ENCODE measurements around the gene RNF103.

RNF103 gene

DNA sequence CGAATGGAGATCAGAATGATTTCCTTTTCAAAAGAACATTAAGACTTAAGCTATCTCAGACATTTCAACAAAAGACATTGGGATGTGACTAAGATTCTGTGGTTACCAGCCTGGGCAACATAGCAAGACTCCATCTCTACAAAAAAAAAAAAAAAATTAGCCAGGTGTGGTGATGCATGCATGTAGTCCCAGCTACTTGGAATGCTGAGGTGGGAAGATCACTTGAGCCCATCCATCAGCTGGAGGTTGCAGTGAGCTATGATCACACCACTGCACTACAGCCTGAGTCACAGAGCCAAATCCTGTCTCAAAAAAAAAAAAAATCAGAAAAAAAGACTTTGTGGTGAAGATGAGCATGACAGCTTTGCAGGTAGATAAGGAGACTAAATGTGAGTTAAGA, 12.8 kb downstream of the RNF103 start:
- TF ChIP-seq, protein P1, sequence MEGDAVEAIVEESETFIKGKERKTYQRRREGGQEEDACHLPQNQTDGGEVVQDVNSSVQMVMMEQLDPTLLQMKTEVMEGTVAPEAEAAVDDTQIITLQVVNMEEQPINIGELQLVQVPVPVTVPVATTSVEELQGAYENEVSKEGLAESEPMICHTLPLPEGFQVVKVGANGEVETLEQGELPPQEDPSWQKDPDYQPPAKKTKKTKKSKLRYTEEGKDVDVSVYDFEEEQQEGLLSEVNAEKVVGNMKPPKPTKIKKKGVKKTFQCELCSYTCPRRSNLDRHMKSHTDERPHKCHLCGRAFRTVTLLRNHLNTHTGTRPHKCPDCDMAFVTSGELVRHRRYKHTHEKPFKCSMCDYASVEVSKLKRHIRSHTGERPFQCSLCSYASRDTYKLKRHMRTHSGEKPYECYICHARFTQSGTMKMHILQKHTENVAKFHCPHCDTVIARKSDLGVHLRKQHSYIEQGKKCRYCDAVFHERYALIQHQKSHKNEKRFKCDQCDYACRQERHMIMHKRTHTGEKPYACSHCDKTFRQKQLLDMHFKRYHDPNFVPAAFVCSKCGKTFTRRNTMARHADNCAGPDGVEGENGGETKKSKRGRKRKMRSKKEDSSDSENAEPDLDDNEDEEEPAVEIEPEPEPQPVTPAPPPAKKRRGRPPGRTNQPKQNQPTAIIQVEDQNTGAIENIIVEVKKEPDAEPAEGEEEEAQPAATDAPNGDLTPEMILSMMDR (IDR thresholded peaks at IDR 0.05; ENCODE audit: control insufficient read depth, insufficient read depth, low read depth, low read length, missing control alignments) = no peak
- no peak overlapping the region for H3K4me3 ChIP-seq (ENCODE audit: control insufficient read depth, low read depth, low read length)

DNA sequence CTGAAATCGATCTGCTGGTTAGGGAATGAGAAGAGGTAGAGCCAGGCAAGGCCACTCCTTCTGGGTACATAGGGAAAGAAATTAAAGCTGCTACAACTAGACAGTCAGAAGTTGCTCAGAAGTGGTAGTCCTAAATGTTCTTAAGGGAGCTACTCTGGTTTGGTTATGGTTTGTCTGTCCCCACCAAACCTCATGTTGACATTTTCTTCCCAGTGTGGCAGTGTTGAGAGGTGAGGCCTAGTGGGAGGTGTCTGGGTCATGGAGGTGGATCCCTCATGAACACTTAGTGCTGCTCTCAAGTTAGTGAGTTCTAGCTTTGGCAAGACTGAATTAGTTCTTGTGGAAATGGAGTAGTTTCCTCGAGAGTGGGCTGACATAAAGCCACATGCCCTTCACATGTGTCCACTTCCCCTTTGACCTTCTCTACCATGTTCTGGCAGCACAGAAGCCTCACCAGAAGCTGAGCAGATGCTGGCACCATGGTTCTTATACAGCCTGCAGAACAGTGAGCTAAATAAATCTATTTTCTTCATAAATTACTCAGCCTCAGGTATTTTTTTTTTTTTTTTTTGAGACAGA, 14.7 kb downstream of the RNF103 start:
- DNase-seq (ENCODE audit: low read depth) = no peak
- TF ChIP-seq, protein P1 (IDR thresholded peaks at IDR 0.05; ENCODE audit: control insufficient read depth, insufficient read depth, low read depth, low read length, missing control alignments) = no peak
- H3K4me3 ChIP-seq (ENCODE audit: control insufficient read depth, low read depth, low read length) = no peak overlapping the region

More for the DNA sequence above, 12.8 kb downstream of the RNF103 start:
- DNase-seq (ENCODE audit: low read depth) = no peak

DNA sequence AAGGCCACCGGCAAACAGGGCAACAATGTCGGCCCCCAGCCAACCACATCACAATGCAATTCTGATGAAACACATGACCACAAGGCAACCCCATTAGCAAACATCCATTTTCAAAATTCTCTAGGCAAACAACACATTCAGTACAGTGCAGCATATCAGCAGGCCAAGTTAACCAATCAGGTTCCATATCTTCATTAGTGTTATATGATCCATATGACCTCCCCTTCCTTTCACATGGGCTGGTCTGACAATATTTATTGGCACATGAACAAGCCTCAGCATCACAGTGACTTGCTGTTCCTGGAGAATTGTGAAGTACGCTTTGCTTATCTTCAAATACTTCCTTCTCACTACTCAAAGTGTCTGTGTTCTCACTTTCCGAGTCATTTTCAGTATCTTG, 19.8 kb downstream of the RNF103 start:
- DNase-seq (ENCODE audit: low read depth) = no peak
- no peak overlapping the region for H3K4me3 ChIP-seq (ENCODE audit: control insufficient read depth, low read depth, low read length)
- TF ChIP-seq, protein P1 (IDR thresholded peaks at IDR 0.05; ENCODE audit: control insufficient read depth, insufficient read depth, low read depth, low read length, missing control alignments) = no peak

DNA sequence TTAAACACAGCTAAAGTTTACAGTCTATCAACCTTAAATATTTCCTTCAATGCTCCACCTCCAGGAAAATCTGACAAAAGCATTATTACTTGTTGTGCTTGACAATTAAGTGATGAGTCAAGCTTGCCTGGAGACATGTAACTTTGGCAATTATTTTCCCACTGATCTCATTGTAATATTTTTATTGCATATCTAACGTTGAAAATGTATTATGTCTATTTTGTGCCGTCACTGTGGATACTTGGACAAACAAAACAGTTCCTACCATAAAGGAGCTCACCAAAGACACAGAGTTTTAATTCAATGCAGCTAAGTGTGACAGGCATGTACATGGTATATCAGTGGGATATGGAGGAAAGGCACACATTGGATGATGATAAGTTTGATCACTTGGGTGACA, 24.7 kb downstream of the RNF103 start:
- DNase-seq (ENCODE audit: low read depth) = no peak
- no peak overlapping the region for H3K4me3 ChIP-seq (ENCODE audit: control insufficient read depth, low read depth, low read length)
- TF ChIP-seq, protein P1 (IDR thresholded peaks at IDR 0.05; ENCODE audit: control insufficient read depth, insufficient read depth, low read depth, low read length, missing control alignments) = no peak

DNA sequence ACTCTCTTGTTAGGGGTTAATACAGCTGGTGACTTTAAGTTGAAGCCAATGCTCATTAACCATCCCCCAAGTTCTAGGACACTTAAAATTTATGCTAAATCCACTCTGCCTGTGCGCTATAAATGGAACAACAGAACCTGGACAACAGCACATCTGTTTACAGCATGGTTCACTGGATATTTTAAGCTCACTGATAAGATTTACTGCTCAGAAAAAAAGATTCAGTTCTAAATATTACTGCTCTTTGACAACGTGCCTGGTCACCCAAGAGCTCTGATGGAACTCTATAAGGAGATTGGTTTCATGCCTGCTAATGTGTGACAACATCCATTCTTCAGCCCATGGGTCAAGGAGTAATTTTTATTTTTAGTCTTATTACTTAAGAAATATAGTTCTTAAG, 27.5 kb downstream of the RNF103 start:
- H3K4me3 ChIP-seq (ENCODE audit: control insufficient read depth, low read depth, low read length) = no peak overlapping the region
- DNase-seq (ENCODE audit: low read depth) = no peak
- TF ChIP-seq, protein P1 (IDR thresholded peaks at IDR 0.05; ENCODE audit: control insufficient read depth, insufficient read depth, low read depth, low read length, missing control alignments) = no peak

DNA sequence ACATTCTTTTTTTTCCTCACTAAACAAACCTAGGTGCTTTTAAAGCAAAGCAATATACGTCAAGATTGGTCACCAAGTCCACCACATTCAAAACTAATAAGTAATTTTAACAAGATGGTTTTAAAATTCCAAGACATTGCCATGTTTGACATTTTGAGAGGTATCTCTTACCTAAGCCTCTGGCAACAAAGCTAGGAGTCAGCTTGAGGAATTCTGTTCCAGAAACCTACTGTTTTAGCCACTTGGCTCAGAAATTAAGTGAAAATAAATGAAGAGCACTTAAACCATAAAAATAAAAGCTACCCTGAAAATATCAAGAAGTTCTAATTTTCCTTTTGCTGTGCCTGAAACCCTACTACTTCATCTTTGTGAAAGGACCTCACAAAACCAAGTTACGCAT, 30.4 kb downstream of the RNF103 start:
- DNase-seq (ENCODE audit: low read depth) = no peak
- TF ChIP-seq, protein P1 (IDR thresholded peaks at IDR 0.05; ENCODE audit: control insufficient read depth, insufficient read depth, low read depth, low read length, missing control alignments) = no peak
- H3K4me3 ChIP-seq (ENCODE audit: control insufficient read depth, low read depth, low read length) = no peak overlapping the region

Measured in AG09309 (cell line).